Colonic mucosa (tissue), 4 donors: ENCODE data around the gene ARL15. TPM values are rescaled to one million over a fixed set of nuclear protein-coding genes. Genes with fewer than 3 reads are reported as not detected.

Experiments used
- DNase-seq: peaks from one replicate; pipeline ENCODE4 v3.0.0-alpha.2; 2020
- H3K27ac ChIP-seq: fragments of 200-600 bp; one replicate; pipeline ENCODE4 v1.8.0; 2021
- H3K27me3 ChIP-seq: fragments of 200-600 bp; one replicate; pipeline ENCODE4 v1.8.0; 2021
- H3K36me3 ChIP-seq: fragments of 200-600 bp; one replicate; pipeline ENCODE4 v1.8.0; 2021
- H3K4me1 ChIP-seq: fragments of 200-600 bp; one replicate; pipeline ENCODE4 v1.8.0; 2021; ENCODE audit warnings: mild to moderate bottlenecking
- H3K4me3 ChIP-seq: fragments of 200-600 bp; one replicate; pipeline ENCODE4 v1.8.0; 2021
- H3K9ac ChIP-seq, 2 donors: one replicate each; pipeline ENCODE4 v1.7.0; 2013; ENCODE audit warnings: control low read depth in 2 of 2, low read depth in 2 of 2, low read length in 2 of 2
- H3K9me3 ChIP-seq: fragments of 200-600 bp; one replicate; pipeline ENCODE4 v1.8.0; 2021
- intact Hi-C: fragments of 100-400 bp; cut with DNase I; formaldehyde crosslinking; loops from one replicate; pipeline ENCODE4 v1.14.1; 2022
- total RNA-seq, 2 donors: library from RNA; stranded (reverse); fragmentation: NEBNext Ultra II Directional in 1 of 2; extraction: Animal tissue kit (Norgen Biotek cat#: 25700) in 1 of 2; gene quantifications; one replicate each; pipeline ENCODE4 v1.2.1, GENCODE V29; 2021
- TF ChIP-seq, protein P1 (sequence below): fragments of 200-600 bp; IDR thresholded peaks from one replicate; pipeline ENCODE4 v1.8.0; 2022; ENCODE audit warnings: antibody characterized with exemption, mild to moderate bottlenecking
- donor health status: healthy.
- donor health status: DM: no; HTN: no; CAD: no.
- donor health status: DM: no; HTN: no; CAD: no.

Gene ARL15
- total RNA-seq, 2 donors from 2014 or later: 18.4 to 35.1 TPM

DNA sequence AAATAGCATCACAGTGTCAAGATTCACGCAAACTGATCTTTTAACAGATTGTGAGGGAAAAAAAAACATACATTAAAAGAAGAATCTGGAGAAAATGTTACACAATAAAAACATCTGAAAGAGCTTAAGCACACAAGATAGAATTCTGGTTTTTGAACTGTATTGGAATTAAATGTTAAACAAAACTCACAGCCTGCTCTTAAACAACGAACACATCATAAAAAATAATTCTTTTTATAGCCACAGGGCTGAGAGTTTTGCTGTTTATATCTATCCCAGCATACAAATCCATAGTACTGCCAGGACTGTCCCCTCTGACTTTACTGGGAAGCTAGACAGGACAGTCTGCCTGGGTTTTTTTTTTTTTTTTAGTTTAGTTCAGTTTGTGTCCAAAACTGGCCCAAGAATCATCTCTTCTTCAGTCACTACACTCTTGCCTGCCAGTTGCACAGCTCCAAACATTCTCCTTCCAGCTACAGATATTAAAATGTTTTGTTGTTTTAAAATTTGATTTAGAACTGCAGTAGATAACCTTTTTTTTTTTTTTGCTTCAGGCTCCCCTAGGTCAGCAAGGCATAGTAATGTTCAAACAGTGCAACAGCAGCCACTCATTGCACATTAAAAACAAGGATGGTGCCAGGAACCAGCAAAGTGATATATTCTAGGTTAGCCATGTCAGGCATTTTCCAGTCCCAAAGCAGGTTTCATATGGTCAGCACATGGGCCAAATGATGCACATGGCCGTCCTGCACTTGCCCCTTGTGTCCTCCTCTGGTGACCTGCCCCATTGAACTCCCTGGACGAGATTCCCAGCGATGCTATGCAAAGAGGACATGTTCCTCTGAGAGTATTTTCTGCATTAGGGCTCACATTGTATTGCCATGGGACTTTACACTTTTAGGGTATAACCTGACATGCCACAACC is 173.6 kb downstream of the ARL15 start:
- no peak overlapping the region for H3K4me3 ChIP-seq
- TF ChIP-seq, protein P1, sequence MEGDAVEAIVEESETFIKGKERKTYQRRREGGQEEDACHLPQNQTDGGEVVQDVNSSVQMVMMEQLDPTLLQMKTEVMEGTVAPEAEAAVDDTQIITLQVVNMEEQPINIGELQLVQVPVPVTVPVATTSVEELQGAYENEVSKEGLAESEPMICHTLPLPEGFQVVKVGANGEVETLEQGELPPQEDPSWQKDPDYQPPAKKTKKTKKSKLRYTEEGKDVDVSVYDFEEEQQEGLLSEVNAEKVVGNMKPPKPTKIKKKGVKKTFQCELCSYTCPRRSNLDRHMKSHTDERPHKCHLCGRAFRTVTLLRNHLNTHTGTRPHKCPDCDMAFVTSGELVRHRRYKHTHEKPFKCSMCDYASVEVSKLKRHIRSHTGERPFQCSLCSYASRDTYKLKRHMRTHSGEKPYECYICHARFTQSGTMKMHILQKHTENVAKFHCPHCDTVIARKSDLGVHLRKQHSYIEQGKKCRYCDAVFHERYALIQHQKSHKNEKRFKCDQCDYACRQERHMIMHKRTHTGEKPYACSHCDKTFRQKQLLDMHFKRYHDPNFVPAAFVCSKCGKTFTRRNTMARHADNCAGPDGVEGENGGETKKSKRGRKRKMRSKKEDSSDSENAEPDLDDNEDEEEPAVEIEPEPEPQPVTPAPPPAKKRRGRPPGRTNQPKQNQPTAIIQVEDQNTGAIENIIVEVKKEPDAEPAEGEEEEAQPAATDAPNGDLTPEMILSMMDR: no peak
- H3K4me1 ChIP-seq: no peaks in the 10 kb centered on the region
- H3K9me3 ChIP-seq: no peaks in the 10 kb centered on the region
- no peak for DNase-seq
- H3K9ac ChIP-seq: no peak overlapping the region
- intact Hi-C loops: no loop called here
- no peaks in the 10 kb centered on the region for H3K36me3 ChIP-seq
- H3K27me3 ChIP-seq: no peaks in the 10 kb centered on the region
- no peak overlapping the region for H3K27ac ChIP-seq

DNA sequence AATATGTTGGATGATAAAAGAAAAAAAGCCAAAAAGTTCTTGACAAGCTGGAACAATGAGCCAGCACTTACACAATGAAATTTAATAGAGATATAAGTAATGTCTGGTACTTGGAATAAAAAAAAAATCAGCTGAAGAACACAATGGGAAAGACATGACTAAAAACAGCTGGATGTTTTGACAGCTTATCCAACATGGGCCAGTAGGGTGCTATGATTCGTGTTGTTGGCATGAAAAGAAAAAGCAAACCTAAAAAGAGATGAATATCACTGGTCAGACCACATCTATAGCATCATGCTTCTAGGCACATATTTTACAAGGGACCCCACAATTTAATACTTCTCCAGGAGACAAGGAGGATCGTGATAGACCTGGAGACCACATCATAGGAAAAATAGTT is 175.3 kb downstream of the ARL15 start:
- intact Hi-C loops: no loop called here

DNA sequence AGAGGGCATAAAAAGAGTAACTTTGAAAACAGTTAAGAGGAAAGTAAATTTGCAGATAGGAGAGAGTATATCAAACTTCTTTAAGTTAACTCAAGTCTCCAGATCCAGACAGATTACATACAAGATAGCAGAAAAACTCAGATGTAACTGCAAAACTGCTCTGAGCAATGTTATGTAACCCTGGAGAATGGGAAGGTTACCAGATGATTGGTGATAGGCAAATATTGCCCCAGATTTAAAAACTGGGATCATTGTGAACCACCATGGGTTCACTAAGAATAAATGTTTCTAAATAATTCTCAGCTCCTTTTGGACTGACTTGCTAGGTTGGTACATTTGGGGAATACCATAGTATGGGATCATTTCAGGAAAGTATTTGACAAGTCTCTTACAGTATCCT is 176.5 kb downstream of the ARL15 start:
- TF ChIP-seq, protein P1: no peak
- H3K36me3 ChIP-seq: no peaks in the 10 kb centered on the region
- no peaks in the 10 kb centered on the region for H3K4me1 ChIP-seq
- no peak overlapping the region for H3K9ac ChIP-seq
- intact Hi-C loops: no loop called here
- no peak overlapping the region for H3K27ac ChIP-seq
- no peak overlapping the region for H3K4me3 ChIP-seq
- H3K9me3 ChIP-seq: no peaks in the 10 kb centered on the region
- no peaks in the 10 kb centered on the region for H3K27me3 ChIP-seq
- no peak for DNase-seq

More for the DNA sequence above, 175.3 kb downstream of the ARL15 start:
- H3K27me3 ChIP-seq: no peaks in the 10 kb centered on the region
- H3K4me1 ChIP-seq: no peaks in the 10 kb centered on the region
- no peak overlapping the region for H3K27ac ChIP-seq
- no peak overlapping the region for H3K4me3 ChIP-seq
- no peak for DNase-seq
- no peaks in the 10 kb centered on the region for H3K36me3 ChIP-seq
- H3K9me3 ChIP-seq: no peaks in the 10 kb centered on the region
- TF ChIP-seq, protein P1: no peak
- no peak overlapping the region for H3K9ac ChIP-seq

DNA sequence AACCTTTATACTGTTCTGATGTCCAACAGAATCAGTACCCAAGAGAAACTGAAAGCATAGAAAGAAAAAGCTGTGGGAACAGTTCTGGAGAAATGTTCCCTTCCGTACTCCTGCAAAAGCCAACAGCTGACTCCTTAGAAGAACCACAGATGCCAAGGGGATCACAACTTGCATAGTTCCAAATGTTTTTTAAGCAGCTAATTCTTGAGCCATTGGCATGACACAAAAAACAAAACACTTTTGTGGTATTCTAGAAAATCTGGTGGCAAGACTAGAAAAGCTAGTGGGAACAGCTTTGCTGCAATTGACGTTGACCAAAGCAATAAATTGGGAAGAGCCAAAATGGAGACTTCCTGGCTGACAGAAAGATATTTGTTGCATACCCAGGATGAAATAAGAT is 189.9 kb downstream of the ARL15 start:
- Histone ChIP-seq H3K9ac (no peak overlapping the region), H3K27ac (no peak overlapping the region), H3K4me1 (no peaks in the 10 kb centered on the region), H3K27me3 (no peaks in the 10 kb centered on the region), H3K36me3 (no peaks in the 10 kb centered on the region), H3K9me3 (no peaks in the 10 kb centered on the region), H3K4me3 (no peak overlapping the region)
- TF ChIP-seq, protein P1: no peak
- no peak for DNase-seq
- intact Hi-C loops: no loop called here

DNA sequence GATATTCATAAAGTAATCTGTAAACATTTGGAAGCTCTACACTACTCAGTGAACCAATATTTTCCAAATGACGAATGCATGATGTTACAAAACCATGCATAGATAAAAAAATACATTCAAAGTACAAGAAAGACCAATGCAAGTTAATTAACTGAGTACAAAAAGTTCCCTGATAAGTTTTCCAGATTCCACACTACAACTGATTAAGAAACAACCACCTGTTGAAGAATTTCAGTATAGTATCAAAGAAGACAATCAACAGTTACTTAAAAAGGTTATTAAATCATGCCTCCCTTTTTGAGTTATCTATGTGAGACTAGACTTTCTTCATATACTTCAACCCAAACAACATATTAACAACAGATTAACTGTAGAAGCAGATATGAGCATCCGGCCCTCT is 192.4 kb downstream of the ARL15 start:
- no peak overlapping the region for H3K27ac ChIP-seq
- H3K4me3 ChIP-seq: no peak overlapping the region
- H3K27me3 ChIP-seq: no peaks in the 10 kb centered on the region
- TF ChIP-seq, protein P1: no peak
- intact Hi-C loops: no loop called here
- no peak overlapping the region for H3K9ac ChIP-seq
- no peaks in the 10 kb centered on the region for H3K4me1 ChIP-seq
- DNase-seq: no peak
- H3K9me3 ChIP-seq: no peaks in the 10 kb centered on the region
- H3K36me3 ChIP-seq: no peaks in the 10 kb centered on the region
